ENCODE results near the gene ATP1B2.
A peak's percentile ranks its signal among the peaks of the same experiment; 100 is the strongest.
"Not testable (repeated sequence)": the region's sequence is repeated elsewhere in the genome, so short reads cannot be mapped to it uniquely, and the experiment has no call there.

The ATP1B2 gene, protein sequence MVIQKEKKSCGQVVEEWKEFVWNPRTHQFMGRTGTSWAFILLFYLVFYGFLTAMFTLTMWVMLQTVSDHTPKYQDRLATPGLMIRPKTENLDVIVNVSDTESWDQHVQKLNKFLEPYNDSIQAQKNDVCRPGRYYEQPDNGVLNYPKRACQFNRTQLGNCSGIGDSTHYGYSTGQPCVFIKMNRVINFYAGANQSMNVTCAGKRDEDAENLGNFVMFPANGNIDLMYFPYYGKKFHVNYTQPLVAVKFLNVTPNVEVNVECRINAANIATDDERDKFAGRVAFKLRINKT

GRCh38 chr17:7650509-7651096 is at the start of gene ATP1B2:
Gene ATP1B2, plus strand, starts transcription at chr17:7650926. Its CDS starts 593 bp downstream, at chr17:7651519.
- DNase-seq (ENCODE audit: extremely low read depth in 1 of 2, low read depth in 1 of 2): peak; percentile 56 to 71

DNA sequence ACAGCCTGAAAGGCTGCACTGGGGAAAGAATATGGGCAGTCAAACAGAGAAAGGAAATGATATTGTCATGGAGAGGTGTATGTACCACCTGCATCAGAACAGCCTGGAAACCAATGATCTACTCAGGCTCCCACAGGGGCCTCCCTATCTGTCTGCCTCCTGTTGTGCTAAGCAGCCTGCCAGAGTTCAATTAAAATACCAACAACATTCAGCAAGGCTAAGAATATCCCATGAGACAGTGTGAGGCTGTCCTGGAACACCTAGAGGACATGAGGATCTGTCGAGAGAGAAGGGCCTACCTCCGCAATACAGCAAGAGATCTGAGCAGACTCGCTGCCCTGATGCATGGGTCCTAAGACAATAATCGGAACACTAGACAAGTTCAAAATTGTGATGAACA is 44.4 kb upstream of the ATP1B2 start:
- no peak for DNase-seq (ENCODE audit: extremely low read depth in 1 of 2, low read depth in 1 of 2)

- no peak for DNase-seq (ENCODE audit: extremely low read depth in 1 of 2, low read depth in 1 of 2)
These were observed 40.1 kb upstream of the ATP1B2 start for GRCh38 chr17:7610641-7611040.

GRCh38 chr17:7611635-7612293 is 39.0 kb upstream of the ATP1B2 start:
- DNase-seq (ENCODE audit: extremely low read depth in 1 of 2, low read depth in 1 of 2): no peak

GRCh38 chr17:7612294-7612640 is 38.5 kb upstream of the ATP1B2 start:
- no peak for DNase-seq (ENCODE audit: extremely low read depth in 1 of 2, low read depth in 1 of 2)

DNA sequence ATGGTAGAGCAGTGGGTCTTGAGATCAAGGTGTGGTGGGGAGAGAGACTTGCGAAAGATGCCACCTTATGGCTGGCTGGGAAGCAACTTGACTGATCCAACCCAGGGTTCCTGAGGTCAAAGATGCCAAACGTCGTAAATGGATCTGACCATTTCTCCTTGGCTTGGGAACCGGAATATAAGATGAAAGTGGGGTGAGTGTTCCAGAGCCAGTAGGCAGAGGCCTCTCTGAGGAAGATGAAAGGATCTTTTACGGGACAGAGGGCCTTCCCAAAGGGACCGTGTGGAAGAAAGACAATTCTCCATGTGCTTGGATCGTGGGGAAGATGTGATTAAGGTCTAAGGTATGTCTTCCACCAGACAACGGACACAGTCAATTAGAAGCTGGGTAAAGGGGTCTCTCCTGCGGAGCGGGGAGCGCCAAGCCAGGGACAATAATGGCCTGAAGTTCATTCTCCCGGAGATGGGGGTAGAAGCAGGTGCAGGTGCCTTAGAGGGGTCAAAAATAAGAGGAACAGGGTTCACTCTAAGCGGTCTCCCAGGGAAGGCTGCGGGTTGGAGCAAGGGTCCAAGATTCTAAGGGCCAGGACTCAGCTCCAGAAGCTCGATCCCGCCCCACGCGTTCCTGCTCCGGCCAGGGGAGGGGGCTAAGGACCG is 36.8 kb upstream of the ATP1B2 start:
- no peak for DNase-seq (ENCODE audit: extremely low read depth in 1 of 2, low read depth in 1 of 2)

GRCh38 chr17:7614425-7615264 is 36.1 kb upstream of the ATP1B2 start, which contains the start of gene FXR2:
Gene FXR2, minus strand, starts transcription at chr17:7614897. Its CDS starts 365 bp downstream, at chr17:7614532.
- peak; percentile 93 to 98 for DNase-seq (ENCODE audit: extremely low read depth in 1 of 2, low read depth in 1 of 2)

DNA sequence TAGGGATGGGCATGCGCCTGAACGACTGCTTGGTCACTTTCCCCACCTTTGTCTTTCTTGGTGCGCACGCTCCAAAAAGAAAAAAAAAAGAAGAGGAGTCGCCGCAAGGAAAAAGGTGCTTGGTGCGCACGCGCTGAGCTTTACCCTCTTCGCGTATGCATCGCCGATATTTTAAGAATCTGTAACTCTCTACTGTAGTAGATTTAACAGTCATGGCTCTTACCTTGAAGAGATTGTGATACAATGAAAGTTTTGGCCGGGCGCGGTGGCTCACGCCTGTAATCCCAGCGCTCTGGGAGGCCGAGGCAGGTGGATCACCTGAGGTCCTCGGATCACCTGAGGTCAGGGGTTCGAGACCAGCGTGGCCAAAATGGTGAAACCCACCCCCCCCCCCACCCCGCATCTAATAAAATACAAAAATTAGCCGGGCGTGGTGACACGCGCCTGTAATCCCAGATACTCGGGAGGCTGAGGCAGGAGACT is 35.4 kb upstream of the ATP1B2 start:
- DNase-seq (ENCODE audit: extremely low read depth in 1 of 2, low read depth in 1 of 2): no peak

GRCh38 chr17:7618608-7619007 is 32.1 kb upstream of the ATP1B2 start:
- DNase-seq (ENCODE audit: extremely low read depth in 1 of 2, low read depth in 1 of 2): no peak

DNA sequence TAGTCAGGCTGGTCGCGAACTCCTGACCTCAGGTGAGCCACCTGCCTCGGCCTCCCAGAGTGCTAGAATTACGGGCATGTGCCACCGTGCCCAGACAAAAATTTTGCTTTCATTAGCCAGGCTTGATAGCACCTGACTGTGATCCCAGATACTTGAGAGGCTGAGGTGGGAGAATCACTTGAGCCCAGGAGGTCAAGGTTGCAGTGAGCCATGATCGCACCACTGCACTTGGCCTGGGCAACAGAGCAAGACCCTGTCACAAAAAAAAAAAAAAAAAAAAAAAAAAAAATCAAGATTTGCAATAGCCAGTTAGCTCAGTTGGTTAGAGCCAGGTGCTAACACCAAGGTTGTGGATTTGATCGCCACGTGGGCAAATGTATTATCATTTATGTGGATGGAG is 29.9 kb upstream of the ATP1B2 start:
- no peak for DNase-seq (ENCODE audit: extremely low read depth in 1 of 2, low read depth in 1 of 2)

- no peak for DNase-seq (ENCODE audit: extremely low read depth in 1 of 2, low read depth in 1 of 2)
These were observed 27.1 kb upstream of the ATP1B2 start for GRCh38 chr17:7623661-7624060.

DNA sequence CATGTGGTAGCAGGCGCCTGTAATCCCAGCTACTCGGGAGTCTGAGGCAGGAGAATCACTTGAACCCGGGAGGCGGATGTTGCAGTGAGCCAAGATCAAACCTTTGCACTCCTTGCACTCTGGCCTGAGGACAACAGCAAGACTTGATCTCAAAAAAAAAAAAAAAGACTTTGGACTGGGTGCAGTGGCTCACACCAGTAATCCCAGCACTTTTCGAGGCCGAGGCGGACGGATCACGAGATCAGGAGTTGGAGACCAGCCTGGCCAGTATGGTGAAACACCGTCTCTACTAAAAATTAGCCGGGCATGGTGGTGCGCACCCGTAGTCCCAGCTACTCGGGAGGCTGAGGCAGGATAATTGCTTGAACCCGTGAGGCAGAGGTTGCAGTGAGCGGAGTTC is 25.0 kb upstream of the ATP1B2 start:
- DNase-seq (ENCODE audit: extremely low read depth in 1 of 2, low read depth in 1 of 2): not testable (repeated sequence)

DNA sequence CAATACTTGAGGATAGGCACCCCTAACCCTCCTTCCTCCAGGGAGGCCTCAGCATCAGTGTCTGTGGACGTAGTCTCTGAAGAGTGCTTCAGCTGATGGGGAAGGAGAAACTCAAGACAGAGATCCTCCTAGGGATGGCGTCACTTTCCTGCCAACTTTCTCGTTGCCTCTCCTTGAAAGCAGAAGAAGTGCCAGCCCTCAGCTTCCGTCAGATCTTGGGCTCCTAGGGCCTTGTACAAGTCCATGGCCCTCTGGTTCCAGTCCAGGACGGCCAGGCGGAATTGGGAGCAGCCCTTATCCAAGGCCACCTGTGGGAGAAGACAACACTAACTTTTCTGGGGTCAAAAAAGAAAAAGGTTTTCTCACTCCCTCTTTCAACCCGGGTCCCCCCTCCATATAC is 24.4 kb upstream of the ATP1B2 start:
- DNase-seq (ENCODE audit: extremely low read depth in 1 of 2, low read depth in 1 of 2): no peak

GRCh38 chr17:7626956-7627249 is 23.8 kb upstream of the ATP1B2 start:
- DNase-seq (ENCODE audit: extremely low read depth in 1 of 2, low read depth in 1 of 2): no peak

DNA sequence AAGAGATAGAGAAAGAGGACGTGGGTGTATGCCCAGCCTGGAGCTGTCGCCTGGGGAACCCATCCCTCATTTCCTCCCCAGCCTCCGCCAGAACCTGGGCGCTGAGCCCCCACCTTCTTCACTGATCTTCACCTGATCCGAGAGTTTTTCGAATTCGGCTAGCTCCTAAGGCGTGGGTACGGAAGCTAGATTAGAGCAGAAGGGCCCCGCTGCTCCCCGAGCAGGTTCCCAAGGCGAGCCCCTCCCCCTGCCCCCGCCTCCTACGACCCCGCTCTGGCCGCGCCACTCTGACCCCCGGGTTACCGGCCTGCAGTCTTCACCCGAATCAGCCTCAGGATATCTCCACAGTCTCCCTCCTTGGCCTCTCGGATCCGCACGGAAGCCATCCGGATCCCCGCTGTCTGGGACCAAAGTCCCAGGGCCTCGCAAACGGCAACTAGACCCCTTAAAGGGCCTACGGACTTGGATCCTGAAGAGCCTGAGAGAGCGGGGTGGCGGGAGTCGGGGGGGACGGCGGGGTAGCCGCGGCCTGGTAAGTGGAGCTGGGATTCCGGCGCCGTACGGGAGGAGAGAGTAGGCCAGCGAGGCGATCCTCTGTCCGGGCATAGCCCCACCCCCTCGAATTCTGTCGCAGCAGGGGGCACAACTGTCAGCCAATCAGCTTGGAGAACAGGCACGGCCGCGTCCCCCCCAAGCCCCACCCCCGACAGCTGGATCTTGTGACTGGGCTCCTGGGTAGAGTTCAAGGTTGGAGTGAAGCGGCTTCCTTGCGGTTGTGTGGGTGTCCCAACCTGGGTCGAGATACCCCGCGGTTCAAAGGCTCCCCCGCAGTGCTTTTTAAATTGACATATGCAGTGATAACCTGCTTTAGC is 23.2 kb upstream of the ATP1B2 start, which contains the start of gene SAT2:
Gene SAT2 (minus strand): TSS at position 572 of the 872 bp plus-strand sequence. CDS start 186 bp downstream, at position 386.
- peak; percentile 68 to 70 for DNase-seq (ENCODE audit: extremely low read depth in 1 of 2, low read depth in 1 of 2)

DNA sequence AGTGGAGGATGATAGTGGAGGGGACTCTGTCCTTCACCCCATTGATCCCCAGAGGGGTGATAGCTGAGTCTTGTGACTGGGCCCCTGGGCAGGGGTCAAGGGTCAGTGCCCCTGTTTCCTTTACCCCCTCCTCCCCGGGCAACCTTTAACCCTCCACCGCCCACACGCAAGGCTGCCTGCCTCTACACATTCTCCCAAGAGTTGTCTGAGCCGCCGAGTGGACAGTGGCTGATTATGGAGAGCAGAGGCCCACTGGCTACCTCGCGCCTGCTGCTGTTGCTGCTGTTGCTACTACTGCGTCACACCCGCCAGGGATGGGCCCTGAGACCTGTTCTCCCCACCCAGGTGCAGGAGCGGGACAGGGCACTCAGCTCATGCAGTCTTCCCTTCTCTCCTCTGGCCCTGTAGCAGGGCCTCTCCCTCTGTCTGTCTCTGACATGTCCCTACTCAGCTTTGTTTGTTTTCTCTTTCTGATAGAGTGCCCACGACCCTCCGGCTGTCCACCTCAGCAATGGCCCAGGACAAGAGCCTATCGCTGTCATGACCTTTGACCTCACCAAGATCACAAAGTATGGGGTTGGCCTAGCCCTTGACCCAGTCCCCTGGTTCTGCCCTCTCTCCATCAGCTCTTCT is 20.7 kb upstream of the ATP1B2 start, which contains the start of gene SHBG:
Gene SHBG (plus strand): TSS at position 197 of the 633 bp plus-strand sequence. CDS start 38 bp downstream, at position 235.
- no peak for DNase-seq (ENCODE audit: extremely low read depth in 1 of 2, low read depth in 1 of 2)

GRCh38 chr17:7631398-7632380 is 19.0 kb upstream of the ATP1B2 start:
- no peak for DNase-seq (ENCODE audit: extremely low read depth in 1 of 2, low read depth in 1 of 2)

GRCh38 chr17:7632492-7632894 is 18.2 kb upstream of the ATP1B2 start:
- no peak for DNase-seq (ENCODE audit: extremely low read depth in 1 of 2, low read depth in 1 of 2)
